ENCODE data around the gene ZNF569. TPM values are rescaled to one million over a fixed set of nuclear protein-coding genes. Genes with fewer than 3 reads are reported as not detected.
"Not testable (repeated sequence)": the region's sequence is repeated elsewhere in the genome, so short reads cannot be mapped to it uniquely, and the experiment has no call there.

ZNF569 gene
- polyA plus RNA-seq, 4 donors, result 0.89 to 3.4 (median 1.2) TPM

- 1% methylated on average over 56 to 58 of the region's 58 CpGs for whole genome bisulfite sequencing, 3 donors
- no peak for FAIRE-seq
Observed at GRCh38 chr19:37370880-37371661, 96.2 kb downstream of the ZNF569 start, which contains the start of gene ZNF527. ZNF527 (plus strand) TSS chr19:37371099; CDS start chr19:37374199, 3,100 bp downstream.

GRCh38 chr19:37370386-37370879 lies 96.8 kb downstream of the ZNF569 start:
- DNase-seq; H3K27me3 ChIP-seq (ENCODE audit: control insufficient read depth in 3 of 3, insufficient read depth in 3 of 3, low read length in 3 of 3); H3K36me3 ChIP-seq (ENCODE audit: control insufficient read depth in 3 of 3, insufficient read depth in 2 of 3, low read depth in 1 of 3, low read length in 3 of 3); FAIRE-seq; H3K4me1 ChIP-seq (ENCODE audit: control insufficient read depth in 3 of 3, insufficient read depth in 2 of 3, low read depth in 1 of 3, low read length in 2 of 3): not testable (repeated sequence)
- peaks cover 3 to 37% of the 10 kb centered on the region in 2 donors for H3K9me3 ChIP-seq (ENCODE audit: control insufficient read depth in 2 of 2, insufficient read depth in 1 of 2, low read depth in 1 of 2, low read length in 1 of 2)
- peak overlapping the region; percentile 40 to 76 (median 72) for H3K4me3 ChIP-seq (ENCODE audit: low read depth in 1 of 3, low read length in 3 of 3)
- peak overlapping the region; percentile 83 to 96 (median 86) for H3K27ac ChIP-seq (ENCODE audit: low read depth in 1 of 3, low read length in 2 of 3)
- WGBS, 3 donors, result 1 to 10% (median 6%) methylated on average over 18 of the region's 18 CpGs

More at GRCh38 chr19:37370880-37371661, 96.2 kb downstream of the ZNF569 start, which contains the start of gene ZNF527:
- Histone ChIP-seq H3K4me3 (ENCODE audit: low read depth in 1 of 3, low read length in 3 of 3) (peak within 1 kb of the TSS; percentile 40 to 76 (median 72)), H3K4me1 (ENCODE audit: control insufficient read depth in 3 of 3, insufficient read depth in 2 of 3, low read depth in 1 of 3, low read length in 2 of 3) (peaks cover 0 to 2% (median 0%) of the 10 kb centered on the region in 3 donors), H3K36me3 (ENCODE audit: control insufficient read depth in 3 of 3, insufficient read depth in 2 of 3, low read depth in 1 of 3, low read length in 3 of 3) (peaks cover 8 to 12% (median 8%) of the 10 kb centered on the region in 3 donors), H3K9me3 (ENCODE audit: control insufficient read depth in 2 of 2, insufficient read depth in 1 of 2, low read depth in 1 of 2, low read length in 1 of 2) (peaks cover 3 to 38% of the 10 kb centered on the region in 2 donors), H3K27me3 (ENCODE audit: control insufficient read depth in 3 of 3, insufficient read depth in 3 of 3, low read length in 3 of 3) (no peaks in the 10 kb centered on the region), H3K27ac (ENCODE audit: low read depth in 1 of 3, low read length in 2 of 3) (peak within 1 kb of the TSS; percentile 86 to 96 (median 91))
- DNase-seq, result peak; percentile 99

- no peak for FAIRE-seq
- 94 to 99% (median 97%) methylated on average over 6 of the region's 6 CpGs for WGBS, 3 donors
- H3K4me1 ChIP-seq (ENCODE audit: control insufficient read depth in 3 of 3, insufficient read depth in 2 of 3, low read depth in 1 of 3, low read length in 2 of 3), result no peaks in the 10 kb centered on the region
- no peak overlapping the region for H3K4me3 ChIP-seq (ENCODE audit: low read depth in 1 of 3, low read length in 3 of 3)
- no peaks in the 10 kb centered on the region for H3K27me3 ChIP-seq (ENCODE audit: control insufficient read depth in 3 of 3, insufficient read depth in 3 of 3, low read length in 3 of 3)
- no peak overlapping the region for H3K27ac ChIP-seq (ENCODE audit: low read depth in 1 of 3, low read length in 2 of 3)
- H3K9me3 ChIP-seq (ENCODE audit: control insufficient read depth in 2 of 2, insufficient read depth in 1 of 2, low read depth in 1 of 2, low read length in 1 of 2), result peaks cover 8 to 66% of the 10 kb centered on the region in 2 donors
- no peak for DNase-seq
- peaks cover 11 to 37% (median 17%) of the 10 kb centered on the region in 3 donors for H3K36me3 ChIP-seq (ENCODE audit: control insufficient read depth in 3 of 3, insufficient read depth in 2 of 3, low read depth in 1 of 3, low read length in 3 of 3)
Observed at GRCh38 chr19:37362733-37363132, 104.5 kb downstream of the ZNF569 start.

- H3K36me3 ChIP-seq (ENCODE audit: control insufficient read depth in 3 of 3, insufficient read depth in 2 of 3, low read depth in 1 of 3, low read length in 3 of 3), result peaks cover 11 to 37% (median 21%) of the 10 kb centered on the region in 3 donors
- H3K4me1 ChIP-seq (ENCODE audit: control insufficient read depth in 3 of 3, insufficient read depth in 2 of 3, low read depth in 1 of 3, low read length in 2 of 3), result no peaks in the 10 kb centered on the region
- no peak for FAIRE-seq
Observed at GRCh38 chr19:37361994-37362393, 105.2 kb downstream of the ZNF569 start.

More at GRCh38 chr19:37361994-37362393, 105.2 kb downstream of the ZNF569 start:
- WGBS, 3 donors, result 78 to 94% (median 89%) methylated on average over 1 of the region's 1 CpG
- DNase-seq, result no peak
- H3K4me3 ChIP-seq (ENCODE audit: low read depth in 1 of 3, low read length in 3 of 3), result no peak overlapping the region
- H3K27me3 ChIP-seq (ENCODE audit: control insufficient read depth in 3 of 3, insufficient read depth in 3 of 3, low read length in 3 of 3), result no peaks in the 10 kb centered on the region
- peaks cover 8 to 63% of the 10 kb centered on the region in 2 donors for H3K9me3 ChIP-seq (ENCODE audit: control insufficient read depth in 2 of 2, insufficient read depth in 1 of 2, low read depth in 1 of 2, low read length in 1 of 2)
- H3K27ac ChIP-seq (ENCODE audit: low read depth in 1 of 3, low read length in 2 of 3), result no peak overlapping the region

Other genes with a start within 250 kb of the ZNF569 start
- 1 to 10 TPM; 3.6 to 9.4 (median 5.9) TPM for gene ZNF383, start 249.2 kb downstream of the ZNF569 start, polyA plus RNA-seq
- 1 to 10 TPM; 1.6 to 6.2 (median 2.9) TPM for gene ZNF527, start 96.3 kb downstream of the ZNF569 start, polyA plus RNA-seq
- gene ZNF570, start 1.9 kb upstream of the ZNF569 start, polyA plus RNA-seq, result 1 to 10 TPM; 1.4 to 5.6 (median 2.0) TPM
- 10 to 100 TPM in 1 of 4 donors, 1 to 10 TPM in 1, under 1 TPM in 2; 0.22 to 13.2 (median 1.1) TPM for gene ZNF793, start 39.5 kb upstream of the ZNF569 start, polyA plus RNA-seq
- 1 to 10 TPM in 3 of 4 donors, under 1 TPM in 1; 0.89 to 5.9 (median 1.5) TPM for gene ZNF571, start 127.3 kb upstream of the ZNF569 start, polyA plus RNA-seq
- 1 to 10 TPM; 1.1 to 5.2 (median 1.7) TPM for gene ZNF540, start 127.4 kb upstream of the ZNF569 start, polyA plus RNA-seq
- gene ZFP30, start 188.0 kb upstream of the ZNF569 start, polyA plus RNA-seq, result 10 to 100 TPM in 1 of 4 donors, 1 to 10 TPM in 1, under 1 TPM in 2; 0.27 to 16.1 (median 2.4) TPM

All from small intestine (tissue), 7 donors.